K562 (cell line): ENCODE results near the gene GCSAM. TPM values are rescaled to one million over a fixed set of nuclear protein-coding genes. Genes with fewer than 3 reads are reported as not detected.

Experiments used
- ATAC-seq: fragments of 200-7000 bp; cut with Tn5 transposase; 3 replicates; pipeline ENCODE4 v1.9.1; 2020; ENCODE audit warnings: moderate library complexity
- BruUV-seq: library from RNA; stranded (reverse); fragments of 400-500 nt; replicated peaks from 2 replicates; lab custom pipeline; 2021; lab: Mats Ljungman, UMichigan
- CTCF ChIA-PET: fragments of 300-600 bp; formaldehyde crosslinking; extraction: SDS; loops from one replicate; lab custom pipeline; 2021; ENCODE audit warnings: low intra/inter-chr PET ratio; lab: Yijun Ruan, JAX
- POLR2A ChIA-PET: fragments of 300-600, 350-650 bp; sonication (Branson Sonifier 250); formaldehyde crosslinking; extraction: SDS; loops from one replicate; lab custom pipeline; 2021; ENCODE audit warnings: antibody characterized with exemption, inconsistent platforms; lab: Yijun Ruan, JAX
- DNase-seq, 4 experiments: peaks; one replicate each; pipeline versions ENCODE4 v3.0.0 to v3.0.0-alpha.2; 2011 to 2018; ENCODE audit warnings: low spot score in 3 of 4, mixed read lengths in 3 of 4; ENCODE audit errors: extremely low read depth in 1 of 4
- FAIRE-seq: peaks from 2 replicates; lab custom pipeline; 2011; peaks lifted over from hg19 to GRCh38; lab: Jason Lieb, UNC
- H2AFZ ChIP-seq: 2 replicates; pipeline ENCODE4 v1.6.0; 2011; ENCODE audit warnings: low read depth, low read length, control low read depth, inconsistent platforms
- H3K27ac ChIP-seq: fragments of 200-600 bp; 3 replicates; pipeline ENCODE4 v1.8.0; 2011; ENCODE audit warnings: low read depth, mild to moderate bottlenecking, control low read depth, inconsistent platforms, low read length, moderate library complexity, mixed read lengths; ENCODE audit errors: extremely low read depth
- H3K27me3 ChIP-seq, 2 experiments: fragments of 300-600 bp in 1 of 2; 2 replicates in 1 of 2; 3 replicates in 1 of 2; pipeline versions ENCODE4 v1.6.0 to v1.8.0; 2011; ENCODE audit warnings: inconsistent platforms in 2 of 2, low read length in 2 of 2, mild to moderate bottlenecking in 1 of 2, mixed read lengths in 1 of 2, moderate library complexity in 1 of 2; ENCODE audit not compliant: control insufficient read depth in 2 of 2, insufficient read depth in 2 of 2
- H3K36me3 ChIP-seq: fragments of 300-600 bp; 3 replicates; pipeline ENCODE4 v1.8.0; 2011; ENCODE audit warnings: mild to moderate bottlenecking, low read length, inconsistent platforms; ENCODE audit not compliant: control insufficient read depth, insufficient read depth
- H3K4me1 ChIP-seq, 2 experiments: fragments of 200-600 bp in 1 of 2; replicated peaks in 1 of 2; 2 replicates in 1 of 2; 3 replicates in 1 of 2; pipeline versions ENCODE4 v1.5.1 to v1.8.0; 2011; ENCODE audit warnings: inconsistent platforms in 2 of 2, low read length in 2 of 2, mild to moderate bottlenecking in 1 of 2, mixed read lengths in 1 of 2, moderate library complexity in 1 of 2; ENCODE audit not compliant: control insufficient read depth in 2 of 2, insufficient read depth in 2 of 2
- H3K4me2 ChIP-seq: 2 replicates; pipeline ENCODE4 v1.6.1; 2011; ENCODE audit warnings: low read length, control low read depth, inconsistent platforms, mixed read lengths; ENCODE audit not compliant: insufficient read depth
- H3K4me3 ChIP-seq: fragments of 200-600 bp; sonication (generic), shearing (Covaris generic); 2 replicates; pipeline ENCODE4 v1.5.1; 2016; ENCODE audit warnings: control low read depth, inconsistent platforms
- H3K79me2 ChIP-seq: fragments of 200-600 bp; 3 replicates; pipeline ENCODE4 v1.8.0; 2011; ENCODE audit warnings: low read length, inconsistent platforms; ENCODE audit not compliant: control insufficient read depth, insufficient read depth
- H3K9ac ChIP-seq, 2 experiments: 2 replicates each; pipeline versions ENCODE4 v1.6.0 to v1.6.1; 2011; ENCODE audit warnings: low read depth in 2 of 2, low read length in 2 of 2, control low read depth in 1 of 2, inconsistent platforms in 1 of 2, mild to moderate bottlenecking in 1 of 2, mixed read lengths in 1 of 2; ENCODE audit not compliant: insufficient read depth in 1 of 2
- H3K9me1 ChIP-seq: one replicate; pipeline ENCODE4 v1.6.0; 2011; ENCODE audit warnings: inconsistent platforms, mild to moderate bottlenecking, low read length, moderate library complexity; ENCODE audit not compliant: control insufficient read depth, insufficient read depth
- H3K9me3 ChIP-seq: replicated peaks from 2 replicates; pipeline ENCODE4 v1.5.1; 2011; ENCODE audit warnings: low read depth, low read length, inconsistent platforms; ENCODE audit not compliant: control insufficient read depth, insufficient read depth
- H4K20me1 ChIP-seq: replicated peaks from 2 replicates; pipeline ENCODE4 v1.6.1; 2011; ENCODE audit warnings: low read length, inconsistent platforms, mixed read lengths; ENCODE audit not compliant: control insufficient read depth, insufficient read depth
- C11orf30 ChIP-seq: fragments of 450-650 bp; IDR thresholded peaks from 2 replicates; pipeline ENCODE4 v1.6.1; 2016; ENCODE audit warnings: low read depth, mild to moderate bottlenecking
- E2F8 ChIP-seq: fragments of 450-650 bp; IDR thresholded peaks from 2 replicates; pipeline ENCODE4 v1.7.1; 2018; ENCODE audit warnings: mild to moderate bottlenecking, low read depth; ENCODE audit not compliant: partially characterized antibody
- HDAC2 ChIP-seq: fragments of 450-650 bp; IDR thresholded peaks from 2 replicates; pipeline ENCODE4 v1.6.1; 2016; ENCODE audit warnings: mild to moderate bottlenecking
- MAFF ChIP-seq: IDR thresholded peaks from 2 replicates; pipeline ENCODE4 v1.6.1; 2012; ENCODE audit warnings: low read length, improper control_type of control experiment
- MAFG ChIP-seq: fragments of 450-650 bp; conservative IDR thresholded peaks from 2 replicates; pipeline ENCODE4 v1.6.1; 2016; ENCODE audit warnings: missing genetic modification characterization, missing compliant biosample characterization
- MAFK ChIP-seq: IDR thresholded peaks from 2 replicates; pipeline ENCODE4 v1.6.1; 2011; ENCODE audit warnings: low read length, improper control_type of control experiment
- NR2C2 ChIP-seq, 2 experiments: fragments of 200-800 bp in 1 of 2; sonication (Bioruptor generic) in 1 of 2; sonication (generic) in 1 of 2; formaldehyde crosslinking in 1 of 2; IDR thresholded peaks; 2 replicates each; pipeline versions ENCODE4 v1.6.1 to v1.8.0; 2016 to 2022; ENCODE audit warnings: mild to moderate bottlenecking in 1 of 2, missing compliant biosample characterization in 1 of 2, missing genetic modification characterization in 1 of 2, missing genetic modification reagents in 1 of 2
- ZNF316 ChIP-seq: fragments of 450-650 bp; IDR thresholded peaks from 2 replicates; pipeline ENCODE4 v1.6.1; 2016
- ZNF507 ChIP-seq: conservative IDR thresholded peaks from 2 replicates; pipeline ENCODE4 v1.6.1; 2017; ENCODE audit warnings: missing genetic modification characterization, missing compliant biosample characterization
- ZNF75A ChIP-seq: fragments of 450-650 bp; formaldehyde crosslinking; IDR thresholded peaks from 2 replicates; pipeline ENCODE4 v1.4.0; 2020; ENCODE audit warnings: mild to moderate bottlenecking
- WGBS: fragments of 100-300 bp; shearing (Covaris generic); methylation state at CpG from one replicate; pipeline ENCODE4 v1.1.6; 2016; ENCODE audit warnings: low coverage, mixed read lengths; ENCODE audit not compliant: insufficient coverage; ENCODE audit errors: missing lambda C conversion rate; 5-methylcytosine and 5-hydroxymethylcytosine counted together
- in situ Hi-C: fragments of 300-500 bp; cut with MboI; formaldehyde crosslinking; loops from 4 replicates; pipeline ENCODE4 v1.15.0; 2018; ENCODE audit warnings: inconsistent platforms, mixed read lengths
- intact Hi-C: fragments of 100-400 bp; cut with micrococcal nuclease; formaldehyde crosslinking; loops from 2 replicates; pipeline ENCODE4 v1.14.2; 2022
- polyA plus RNA-seq, 8 experiments: library from polyadenylated mRNA; depleted of rRNA in 4 of 8; stranded (reverse) in 5 of 8; unstranded in 3 of 8; fragments of >200 nt; fragmentation: Nextera tagmentation in 2 of 8; fragmentation: Illumina TruSeq in 1 of 8; extraction: Ambion mirVana in 2 of 8; extraction: Trizol in 1 of 8; gene quantifications; 2 replicates each; pipeline versions ENCODE4 v1.2.1 to v1.2.3, GENCODE V29; 2011 to 2014; ENCODE audit warnings: inconsistent platforms in 1 of 8, missing spikeins in 1 of 8
- total RNA-seq, 7 experiments: library from RNA; depleted of rRNA in 6 of 7; stranded (reverse); fragments of >200 nt in 6 of 7; fragmentation: Illumina TruSeq in 2 of 7; extraction: Trizol in 2 of 7; gene quantifications; 2 replicates each; pipeline versions ENCODE4 v1.2.1 to v1.2.3, GENCODE V29; 2011 to 2021; ENCODE audit warnings: low replicate concordance in 1 of 7
- TF ChIP-seq, protein P1 (sequence below): fragments of 450-650 bp; IDR thresholded peaks from 2 replicates; pipeline ENCODE4 v1.6.1; 2016; ENCODE audit warnings: borderline replicate concordance

The GCSAM gene
- total and polyA plus RNA-seq, 9 of the 15 experiments (the other 6 are each of a cell fraction or from before 2014, with no cell fraction given), result 0.10 TPM; not detected in 8

- Histone ChIP-seq H3K27me3 (no peaks in the 10 kb centered on the region), H3K4me3 (no peak overlapping the region), H3K9ac (no peak overlapping the region), H2AFZ (no peak overlapping the region), H3K9me3 (no peaks in the 10 kb centered on the region), H3K79me2 (no peaks in the 10 kb centered on the region), H3K9me1 (no peaks in the 10 kb centered on the region), H3K4me1 (no peaks in the 10 kb centered on the region), H4K20me1 (no peaks in the 10 kb centered on the region), H3K27ac (no peak overlapping the region), H3K4me2 (no peak overlapping the region), H3K36me3 (no peaks in the 10 kb centered on the region)
- DNase-seq, result no peak
- no peak for FAIRE-seq
- ATAC-seq, result no peak
- intact Hi-C loops, result no loop called here
- in situ Hi-C loops, result loop anchor here (25.0 kb wide), 1 partner anchor 408 kb away; no protein-coding TSS in a partner anchor
- POLR2A ChIA-PET, result interaction anchor here (1.0 kb wide), 1 partner anchor 20 kb away, joined by 3 read pairs; no protein-coding TSS in a partner anchor
- TF ChIP-seq HDAC2 (no peak), ZNF507 (tag) (no peak), ZNF316 (peak; percentile 49; the same call in 1 of the 2 replicates), ZNF75A (CRISPR knock-in tag) (no peak), E2F8 (no peak), C11orf30 (peak; percentile 61), NR2C2 (CRISPR knock-in tag; IDR thresholded peaks at IDR 0.05) (no peak), NR2C2 (tag; IDR thresholded peaks at IDR 0.05) (no peak), MAFF (peak; percentile 44; the same call in 1 of the 2 replicates), MAFK (no peak; the same call in 1 of the 2 replicates), MAFG (tag) (0 out of 2 replicates have a peak, but pooled peaks have one; percentile 28)
- TF ChIP-seq, protein P1, sequence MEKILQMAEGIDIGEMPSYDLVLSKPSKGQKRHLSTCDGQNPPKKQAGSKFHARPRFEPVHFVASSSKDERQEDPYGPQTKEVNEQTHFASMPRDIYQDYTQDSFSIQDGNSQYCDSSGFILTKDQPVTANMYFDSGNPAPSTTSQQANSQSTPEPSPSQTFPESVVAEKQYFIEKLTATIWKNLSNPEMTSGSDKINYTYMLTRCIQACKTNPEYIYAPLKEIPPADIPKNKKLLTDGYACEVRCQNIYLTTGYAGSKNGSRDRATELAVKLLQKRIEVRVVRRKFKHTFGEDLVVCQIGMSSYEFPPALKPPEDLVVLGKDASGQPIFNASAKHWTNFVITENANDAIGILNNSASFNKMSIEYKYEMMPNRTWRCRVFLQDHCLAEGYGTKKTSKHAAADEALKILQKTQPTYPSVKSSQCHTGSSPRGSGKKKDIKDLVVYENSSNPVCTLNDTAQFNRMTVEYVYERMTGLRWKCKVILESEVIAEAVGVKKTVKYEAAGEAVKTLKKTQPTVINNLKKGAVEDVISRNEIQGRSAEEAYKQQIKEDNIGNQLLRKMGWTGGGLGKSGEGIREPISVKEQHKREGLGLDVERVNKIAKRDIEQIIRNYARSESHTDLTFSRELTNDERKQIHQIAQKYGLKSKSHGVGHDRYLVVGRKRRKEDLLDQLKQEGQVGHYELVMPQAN, result no peak
- CTCF ChIA-PET, result no interaction called here
- BruUV-seq, result no TSS peak
- 27% methylated on average over 2 of the region's 2 CpGs for WGBS
Measured at GRCh38 chr3:112104774-112105173, 28.3 kb downstream of the GCSAM start.
